Measurements from ENCODE around the gene SSMEM1.
"Not testable (repeated sequence)": the region's sequence is repeated elsewhere in the genome, so short reads cannot be mapped to it uniquely, and the experiment has no call there.

Gene SSMEM1

GRCh38 chr7:130246491-130246890 lies 38.8 kb downstream of the SSMEM1 start:
- not testable (repeated sequence) for DNase-seq (ENCODE audit: low spot score)

GRCh38 chr7:130248842-130249241 lies 41.2 kb downstream of the SSMEM1 start:
- DNase-seq (ENCODE audit: low spot score): not testable (repeated sequence)

- DNase-seq (ENCODE audit: low spot score): not testable (repeated sequence)
These were observed 42.0 kb downstream of the SSMEM1 start for GRCh38 chr7:130249626-130250025.

DNA sequence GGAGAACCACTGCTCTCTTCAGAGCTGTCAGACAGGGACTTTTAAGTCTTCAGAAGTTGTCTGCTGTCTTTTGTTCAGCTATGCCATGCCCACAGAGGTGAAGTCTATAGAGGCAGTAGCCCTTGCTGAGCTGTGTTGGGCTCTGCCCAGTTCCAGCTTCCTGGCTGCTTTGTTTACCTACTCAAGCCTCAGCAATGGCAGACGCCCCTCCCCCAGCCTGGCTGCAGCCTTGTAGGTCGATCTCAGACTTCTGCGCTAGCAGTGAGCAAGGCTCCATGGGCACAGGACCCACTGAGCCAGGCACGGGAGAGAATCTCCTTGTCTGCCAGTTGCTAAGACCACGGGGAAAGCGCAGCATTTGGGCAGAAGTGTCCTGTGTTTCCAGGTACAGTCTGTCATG lies 46.9 kb downstream of the SSMEM1 start:
- DNase-seq (ENCODE audit: low spot score): no peak

- DNase-seq (ENCODE audit: low spot score): no peak
These were observed 49.0 kb downstream of the SSMEM1 start for GRCh38 chr7:130256704-130257103.

- DNase-seq (ENCODE audit: low spot score): no peak
These were observed 50.9 kb downstream of the SSMEM1 start for GRCh38 chr7:130258494-130259078.

GRCh38 chr7:130262448-130262847 lies 54.8 kb downstream of the SSMEM1 start:
- DNase-seq (ENCODE audit: low spot score): no peak

DNA sequence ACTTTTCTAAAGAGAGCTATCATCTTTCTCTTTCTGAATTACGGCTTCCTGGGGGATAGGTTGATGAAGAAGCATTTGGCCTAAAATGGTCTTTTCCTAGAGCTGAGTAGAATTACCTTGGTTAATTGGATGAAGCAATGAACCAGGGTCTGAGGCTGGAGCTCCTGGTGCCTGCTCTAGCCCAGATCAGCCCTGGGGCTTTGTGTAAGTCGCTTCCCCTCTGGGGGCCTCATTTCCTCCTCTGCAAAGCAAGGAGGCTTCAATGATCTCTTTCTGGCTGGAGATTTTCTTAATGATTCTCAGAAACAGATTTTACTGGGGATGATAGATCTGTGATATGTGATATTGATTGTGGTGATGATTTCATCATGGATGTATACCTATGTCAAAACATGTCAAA lies 55.5 kb downstream of the SSMEM1 start:
- DNase-seq (ENCODE audit: low spot score): no peak

Data from HuH-7 (cell line).